DND-41 (cell line): ENCODE data around the gene SLC2A13.

Experiments
- ATAC-seq: fragments of 200-7000 bp; cut with Tn5 transposase; 3 replicates; pipeline ENCODE4 v1.9.1; 2021; ENCODE audit warnings: low read depth; ENCODE audit not compliant: insufficient read depth
- DNase-seq: peaks from one replicate; pipeline ENCODE4 v3.0.0-alpha.2; 2020
- H2AFZ ChIP-seq: 2 replicates; pipeline ENCODE4 v1.6.0; 2012; ENCODE audit warnings: low read depth, low read length
- H3K27ac ChIP-seq: 2 replicates; pipeline ENCODE4 v1.5.1; 2012; ENCODE audit warnings: low read length, inconsistent platforms
- H3K27me3 ChIP-seq: fragments of 200-600 bp; sonication (generic); 2 replicates; pipeline ENCODE4 v1.6.0; 2012; ENCODE audit warnings: low read length, mild to moderate bottlenecking, inconsistent platforms; ENCODE audit not compliant: insufficient read depth, poor library complexity
- H3K36me3 ChIP-seq: 2 replicates; pipeline ENCODE4 v1.5.1; 2012; ENCODE audit warnings: low read length, inconsistent platforms; ENCODE audit not compliant: insufficient read depth
- H3K4me1 ChIP-seq: 2 replicates; pipeline ENCODE4 v1.5.1; 2012; ENCODE audit warnings: mild to moderate bottlenecking, low read length; ENCODE audit not compliant: insufficient read depth
- H3K4me2 ChIP-seq: 2 replicates; pipeline ENCODE4 v1.6.0; 2012; ENCODE audit warnings: mild to moderate bottlenecking, moderate library complexity, low read length, inconsistent platforms; ENCODE audit not compliant: insufficient read depth
- H3K4me3 ChIP-seq, 2 experiments: fragments of 200-600 bp in 1 of 2; shearing (Covaris generic) in 1 of 2; 2 replicates each; pipeline ENCODE4 v1.5.1; 2012 to 2016; ENCODE audit warnings: inconsistent platforms in 2 of 2, low read length in 2 of 2, mild to moderate bottlenecking in 2 of 2, low read depth in 1 of 2, moderate library complexity in 1 of 2
- H3K79me2 ChIP-seq: 2 replicates; pipeline ENCODE4 v1.6.0; 2012; ENCODE audit warnings: low read length, inconsistent platforms; ENCODE audit not compliant: insufficient read depth
- H3K9ac ChIP-seq: 2 replicates; pipeline ENCODE4 v1.6.0; 2012; ENCODE audit warnings: low read depth, mild to moderate bottlenecking, inconsistent platforms, low read length, moderate library complexity
- H3K9me3 ChIP-seq: 2 replicates; pipeline ENCODE4 v1.5.1; 2012; ENCODE audit warnings: low read length, moderate library complexity, mild to moderate bottlenecking, inconsistent platforms; ENCODE audit not compliant: insufficient read depth, severe bottlenecking
- H4K20me1 ChIP-seq: 2 replicates; pipeline ENCODE4 v1.6.0; 2012; ENCODE audit warnings: low read length; ENCODE audit not compliant: insufficient read depth
- EZH2 ChIP-seq: IDR thresholded peaks from 3 replicates; pipeline ENCODE4 v1.6.1; 2012; ENCODE audit warnings: borderline replicate concordance, low read depth, mild to moderate bottlenecking, moderate library complexity, low read length, inconsistent platforms; ENCODE audit not compliant: severe bottlenecking
- TF ChIP-seq, protein P1 (sequence below): IDR thresholded peaks from 2 replicates; pipeline ENCODE4 v1.5.1; 2012; ENCODE audit warnings: borderline replicate concordance, low read length, moderate library complexity, mild to moderate bottlenecking; ENCODE audit not compliant: poor library complexity, severe bottlenecking; ENCODE audit errors: extremely low read depth

SLC2A13 gene

DNA sequence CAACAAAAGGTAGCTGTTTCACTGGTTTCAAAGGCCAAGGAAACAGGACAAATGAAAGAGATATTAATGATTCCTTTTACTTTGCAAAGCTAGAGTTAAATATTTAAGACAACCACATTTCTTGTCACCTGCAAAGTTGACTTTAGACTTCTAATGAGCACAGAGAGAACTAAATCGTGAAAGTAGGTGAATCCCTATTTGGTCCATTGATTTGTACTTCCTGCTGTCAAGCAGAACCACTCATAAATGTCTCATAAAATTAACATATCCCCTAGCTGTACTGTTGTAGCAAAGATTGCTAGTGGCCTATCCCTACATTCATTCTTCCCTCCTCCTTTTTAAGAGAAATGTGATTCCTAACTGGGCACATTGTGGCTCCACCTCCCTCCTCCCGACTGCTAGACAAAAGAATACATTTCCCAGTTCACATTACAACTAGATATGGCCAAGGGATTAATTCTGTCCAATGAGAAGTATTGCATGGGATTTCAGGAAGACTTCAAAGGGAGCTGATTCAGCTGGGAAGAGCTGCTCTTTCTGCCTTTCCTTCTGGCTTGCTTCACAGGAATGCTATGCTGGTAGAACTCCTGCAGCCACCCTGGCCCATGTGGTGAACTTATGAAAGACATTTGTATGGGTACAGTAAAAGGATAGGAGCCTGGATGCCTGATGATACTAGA is 258.8 kb downstream of the SLC2A13 start:
- H3K9ac ChIP-seq, result no peak overlapping the region
- no peaks in the 10 kb centered on the region for H3K79me2 ChIP-seq
- no peak for DNase-seq
- no peak overlapping the region for H3K4me3 ChIP-seq
- no peaks in the 10 kb centered on the region for H4K20me1 ChIP-seq
- no peak overlapping the region for H2AFZ ChIP-seq
- no peak overlapping the region for H3K27ac ChIP-seq
- TF ChIP-seq EZH2, result no peak
- TF ChIP-seq, protein P1, sequence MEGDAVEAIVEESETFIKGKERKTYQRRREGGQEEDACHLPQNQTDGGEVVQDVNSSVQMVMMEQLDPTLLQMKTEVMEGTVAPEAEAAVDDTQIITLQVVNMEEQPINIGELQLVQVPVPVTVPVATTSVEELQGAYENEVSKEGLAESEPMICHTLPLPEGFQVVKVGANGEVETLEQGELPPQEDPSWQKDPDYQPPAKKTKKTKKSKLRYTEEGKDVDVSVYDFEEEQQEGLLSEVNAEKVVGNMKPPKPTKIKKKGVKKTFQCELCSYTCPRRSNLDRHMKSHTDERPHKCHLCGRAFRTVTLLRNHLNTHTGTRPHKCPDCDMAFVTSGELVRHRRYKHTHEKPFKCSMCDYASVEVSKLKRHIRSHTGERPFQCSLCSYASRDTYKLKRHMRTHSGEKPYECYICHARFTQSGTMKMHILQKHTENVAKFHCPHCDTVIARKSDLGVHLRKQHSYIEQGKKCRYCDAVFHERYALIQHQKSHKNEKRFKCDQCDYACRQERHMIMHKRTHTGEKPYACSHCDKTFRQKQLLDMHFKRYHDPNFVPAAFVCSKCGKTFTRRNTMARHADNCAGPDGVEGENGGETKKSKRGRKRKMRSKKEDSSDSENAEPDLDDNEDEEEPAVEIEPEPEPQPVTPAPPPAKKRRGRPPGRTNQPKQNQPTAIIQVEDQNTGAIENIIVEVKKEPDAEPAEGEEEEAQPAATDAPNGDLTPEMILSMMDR, result no peak
- no peak for ATAC-seq
- no peak overlapping the region for H3K4me2 ChIP-seq
- no peaks in the 10 kb centered on the region for H3K27me3 ChIP-seq
- H3K36me3 ChIP-seq, result no peaks in the 10 kb centered on the region
- no peaks in the 10 kb centered on the region for H3K9me3 ChIP-seq
- H3K4me1 ChIP-seq, result no peaks in the 10 kb centered on the region

DNA sequence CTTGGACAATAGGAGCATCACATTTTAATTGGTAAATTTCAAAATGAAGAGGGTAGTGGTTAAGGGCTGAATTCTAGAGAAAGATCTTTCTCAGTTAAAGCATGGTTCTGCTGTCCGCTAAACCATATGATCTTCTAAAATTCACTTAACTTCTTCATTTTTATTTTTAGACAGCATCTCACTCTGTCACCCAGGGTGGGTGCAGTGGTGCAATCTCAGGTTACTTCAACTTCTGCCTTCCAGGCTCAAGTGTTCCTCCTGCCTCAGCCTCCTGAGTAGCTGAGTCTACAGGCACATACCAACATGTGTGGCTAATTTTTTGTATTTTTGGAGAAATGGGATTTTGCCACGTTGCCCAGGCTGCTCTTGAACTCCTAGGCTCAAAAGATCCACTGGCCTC is 259.6 kb downstream of the SLC2A13 start:
- H2AFZ ChIP-seq, result no peak overlapping the region
- H3K79me2 ChIP-seq, result no peaks in the 10 kb centered on the region
- no peaks in the 10 kb centered on the region for H3K36me3 ChIP-seq
- no peaks in the 10 kb centered on the region for H3K4me1 ChIP-seq
- no peaks in the 10 kb centered on the region for H3K9me3 ChIP-seq
- H3K9ac ChIP-seq, result no peak overlapping the region
- no peak overlapping the region for H3K27ac ChIP-seq
- no peaks in the 10 kb centered on the region for H3K27me3 ChIP-seq
- H4K20me1 ChIP-seq, result no peaks in the 10 kb centered on the region
- ATAC-seq (no peak), DNase-seq (no peak)
- no peak overlapping the region for H3K4me3 ChIP-seq
- H3K4me2 ChIP-seq, result no peak overlapping the region
- TF ChIP-seq, protein P1, result no peak

DNA sequence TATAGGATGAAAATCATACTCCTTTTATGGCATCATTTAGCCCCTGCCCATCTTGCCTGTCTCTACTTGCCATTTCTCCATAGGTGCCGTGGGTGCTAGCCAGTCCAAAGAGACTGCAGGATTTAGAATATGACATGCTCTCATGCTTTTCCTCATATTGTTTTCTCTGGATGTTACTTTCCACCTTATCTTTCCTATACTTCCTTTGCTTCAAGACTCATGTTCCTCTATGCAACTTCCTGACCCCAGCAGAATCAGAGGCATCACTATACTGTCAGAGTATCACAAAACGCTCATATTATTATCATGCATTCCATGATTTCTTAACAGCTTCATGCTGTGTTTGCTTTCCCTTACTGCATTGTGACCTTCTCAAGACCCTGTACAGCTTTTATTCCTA is 265.5 kb downstream of the SLC2A13 start:
- no peak overlapping the region for H2AFZ ChIP-seq
- H3K4me3 ChIP-seq, result no peak overlapping the region
- DNase-seq, result no peak
- no peaks in the 10 kb centered on the region for H3K4me1 ChIP-seq
- no peaks in the 10 kb centered on the region for H4K20me1 ChIP-seq
- TF ChIP-seq EZH2, result no peak
- TF ChIP-seq, protein P1, result no peak
- no peak for ATAC-seq
- no peaks in the 10 kb centered on the region for H3K27me3 ChIP-seq
- H3K27ac ChIP-seq, result no peak overlapping the region
- H3K36me3 ChIP-seq, result no peaks in the 10 kb centered on the region
- no peaks in the 10 kb centered on the region for H3K9me3 ChIP-seq
- no peak overlapping the region for H3K9ac ChIP-seq
- H3K4me2 ChIP-seq, result no peak overlapping the region
- no peaks in the 10 kb centered on the region for H3K79me2 ChIP-seq

DNA sequence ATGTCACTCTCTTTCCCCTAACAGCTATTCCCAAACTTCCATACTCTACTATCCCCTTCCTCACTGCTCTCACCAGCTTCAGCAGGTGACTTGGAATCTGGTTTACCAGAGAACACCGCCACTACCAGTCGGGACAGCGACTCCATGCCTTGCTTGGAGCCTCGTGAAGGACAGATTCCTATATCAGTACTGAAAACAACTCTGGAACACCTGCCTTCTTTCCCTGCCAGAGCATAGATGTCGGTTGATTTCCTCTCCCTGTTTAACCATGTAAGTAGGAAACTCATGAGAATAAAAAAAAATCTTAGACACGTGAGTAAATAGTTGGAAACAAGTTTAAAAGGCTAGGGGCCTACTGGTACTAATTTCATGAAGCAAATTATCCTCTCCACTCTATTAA is 266.8 kb downstream of the SLC2A13 start:
- no peak for TF ChIP-seq EZH2
- TF ChIP-seq, protein P1, result no peak
- Histone ChIP-seq H3K36me3 (no peaks in the 10 kb centered on the region), H3K9ac (no peak overlapping the region), H2AFZ (no peak overlapping the region), H3K4me3 (no peak overlapping the region), H3K4me1 (no peaks in the 10 kb centered on the region), H3K9me3 (no peaks in the 10 kb centered on the region), H4K20me1 (no peaks in the 10 kb centered on the region), H3K4me2 (no peak overlapping the region), H3K79me2 (no peaks in the 10 kb centered on the region), H3K27ac (no peak overlapping the region), H3K27me3 (no peaks in the 10 kb centered on the region)
- ATAC-seq (no peak), DNase-seq (no peak)
